ENCODE data around the gene TMEM171.

TMEM171 gene

DNA sequence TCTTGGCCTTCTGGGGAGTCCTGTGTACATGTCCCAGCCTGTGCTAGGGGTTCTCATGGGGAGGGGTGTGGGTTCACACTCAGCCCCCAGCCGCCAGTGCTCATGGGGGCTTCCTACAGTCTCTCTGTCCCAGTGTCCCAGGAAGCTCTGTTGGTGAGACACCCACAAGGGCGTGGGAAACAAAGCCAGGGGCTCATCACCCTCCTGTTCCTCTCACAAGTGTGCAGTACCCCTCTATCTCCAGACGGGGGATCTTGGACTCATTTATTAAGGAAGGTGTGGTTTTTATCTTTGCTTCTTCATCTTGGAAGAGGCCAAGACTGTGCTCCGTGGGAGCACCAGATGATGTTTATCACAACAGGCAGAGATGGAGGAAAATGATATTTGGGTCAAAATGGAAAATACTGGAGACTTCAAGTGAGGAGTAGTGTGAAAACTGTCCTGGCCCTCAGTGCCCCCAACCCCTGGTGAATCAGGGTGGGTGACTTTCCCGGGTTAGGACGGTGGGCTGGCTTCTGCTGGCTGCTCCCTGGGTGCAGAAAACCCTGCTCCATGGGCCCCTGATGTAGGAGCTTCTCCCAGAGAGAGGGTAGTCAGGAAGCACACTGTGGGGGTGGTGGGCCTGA is 15.2 kb downstream of the TMEM171 start:
- no peak for DNase-seq (ENCODE audit: low read depth)
- TF ChIP-seq, protein P1, sequence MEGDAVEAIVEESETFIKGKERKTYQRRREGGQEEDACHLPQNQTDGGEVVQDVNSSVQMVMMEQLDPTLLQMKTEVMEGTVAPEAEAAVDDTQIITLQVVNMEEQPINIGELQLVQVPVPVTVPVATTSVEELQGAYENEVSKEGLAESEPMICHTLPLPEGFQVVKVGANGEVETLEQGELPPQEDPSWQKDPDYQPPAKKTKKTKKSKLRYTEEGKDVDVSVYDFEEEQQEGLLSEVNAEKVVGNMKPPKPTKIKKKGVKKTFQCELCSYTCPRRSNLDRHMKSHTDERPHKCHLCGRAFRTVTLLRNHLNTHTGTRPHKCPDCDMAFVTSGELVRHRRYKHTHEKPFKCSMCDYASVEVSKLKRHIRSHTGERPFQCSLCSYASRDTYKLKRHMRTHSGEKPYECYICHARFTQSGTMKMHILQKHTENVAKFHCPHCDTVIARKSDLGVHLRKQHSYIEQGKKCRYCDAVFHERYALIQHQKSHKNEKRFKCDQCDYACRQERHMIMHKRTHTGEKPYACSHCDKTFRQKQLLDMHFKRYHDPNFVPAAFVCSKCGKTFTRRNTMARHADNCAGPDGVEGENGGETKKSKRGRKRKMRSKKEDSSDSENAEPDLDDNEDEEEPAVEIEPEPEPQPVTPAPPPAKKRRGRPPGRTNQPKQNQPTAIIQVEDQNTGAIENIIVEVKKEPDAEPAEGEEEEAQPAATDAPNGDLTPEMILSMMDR (IDR thresholded peaks at IDR 0.05; ENCODE audit: control insufficient read depth, extremely low read depth, insufficient read depth), result 0 out of 2 replicates have a peak, but pooled peaks have one; percentile 13
- no peak overlapping the region for H3K4me3 ChIP-seq (ENCODE audit: low read depth, low read length)

DNA sequence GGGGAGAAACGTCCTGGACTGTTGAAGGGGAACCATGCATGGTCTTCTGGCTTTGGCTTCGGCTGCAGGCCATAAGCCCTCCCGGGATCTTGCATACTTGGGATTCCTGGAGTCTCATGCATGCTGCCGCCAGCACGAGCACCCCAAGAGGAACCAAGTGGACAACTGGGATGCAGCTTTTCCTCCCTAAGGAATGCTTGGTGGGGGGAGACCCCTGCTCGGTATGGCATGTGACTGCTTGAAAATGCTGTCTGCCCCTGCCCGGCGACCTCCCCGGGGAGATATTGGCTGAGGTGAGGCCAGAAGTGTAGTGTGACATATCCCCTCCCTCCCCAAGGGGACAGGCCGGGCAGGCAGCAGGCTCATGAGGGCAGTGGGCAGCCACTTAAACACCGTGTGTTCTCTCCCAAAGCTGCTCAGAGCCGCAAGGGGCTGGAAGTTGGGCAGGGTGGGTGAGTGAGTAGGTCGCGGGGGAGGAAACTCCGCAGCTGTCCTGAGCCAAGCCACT is 15.7 kb downstream of the TMEM171 start:
- TF ChIP-seq, protein P1 (IDR thresholded peaks at IDR 0.05; ENCODE audit: control insufficient read depth, extremely low read depth, insufficient read depth), result no peak
- H3K4me3 ChIP-seq (ENCODE audit: low read depth, low read length), result no peak overlapping the region
- no peak for DNase-seq (ENCODE audit: low read depth)

DNA sequence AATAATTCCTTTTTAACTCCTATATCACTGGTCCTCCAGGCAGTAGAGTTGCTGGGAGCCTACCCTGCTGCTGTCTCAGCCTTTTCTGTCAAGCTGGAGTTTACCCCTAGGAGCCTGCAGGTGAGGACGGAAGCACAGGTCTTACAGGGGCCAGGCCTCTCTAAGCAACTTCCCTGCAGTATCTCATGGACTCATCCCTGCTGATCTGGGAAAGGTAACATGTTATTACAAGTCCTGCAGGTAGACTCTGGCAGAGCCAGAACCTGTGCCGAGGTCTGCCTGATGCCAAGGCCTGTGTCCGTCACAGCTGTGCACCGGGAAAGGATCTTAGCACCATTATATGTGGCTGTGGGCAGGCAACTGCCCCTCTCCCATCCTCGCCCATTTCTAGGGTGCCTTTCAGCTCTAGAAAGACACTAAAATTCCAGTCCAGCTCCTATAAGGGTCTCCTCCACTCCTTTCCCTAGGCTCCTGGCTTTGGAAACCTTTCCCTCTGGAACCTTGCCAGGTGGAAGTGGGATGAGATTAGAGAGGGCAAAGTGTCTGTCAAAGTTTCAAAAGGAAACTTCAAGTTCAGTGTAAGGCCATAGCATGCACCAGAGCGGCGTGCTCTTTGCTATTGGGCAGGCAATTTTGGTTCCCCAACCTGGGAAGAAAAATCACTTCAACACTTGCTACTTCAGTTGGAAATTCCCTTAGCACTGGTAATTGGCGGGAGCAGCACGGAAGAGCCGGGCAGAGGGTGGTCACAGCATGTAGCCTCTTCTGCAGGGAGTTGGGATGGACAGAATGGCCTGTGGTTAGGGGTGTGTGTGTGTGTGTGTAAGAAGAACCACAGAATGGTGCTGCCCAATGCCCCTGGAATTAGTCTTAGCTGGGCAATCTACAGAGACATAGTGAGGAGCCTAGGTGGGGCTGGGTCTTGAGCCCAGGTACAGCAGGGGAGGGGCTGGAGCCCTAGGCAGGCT is 17.5 kb downstream of the TMEM171 start:
- no peak for DNase-seq (ENCODE audit: low read depth)
- H3K4me3 ChIP-seq (ENCODE audit: low read depth, low read length), result no peak overlapping the region
- TF ChIP-seq, protein P1 (IDR thresholded peaks at IDR 0.05; ENCODE audit: control insufficient read depth, extremely low read depth, insufficient read depth), result no peak

DNA sequence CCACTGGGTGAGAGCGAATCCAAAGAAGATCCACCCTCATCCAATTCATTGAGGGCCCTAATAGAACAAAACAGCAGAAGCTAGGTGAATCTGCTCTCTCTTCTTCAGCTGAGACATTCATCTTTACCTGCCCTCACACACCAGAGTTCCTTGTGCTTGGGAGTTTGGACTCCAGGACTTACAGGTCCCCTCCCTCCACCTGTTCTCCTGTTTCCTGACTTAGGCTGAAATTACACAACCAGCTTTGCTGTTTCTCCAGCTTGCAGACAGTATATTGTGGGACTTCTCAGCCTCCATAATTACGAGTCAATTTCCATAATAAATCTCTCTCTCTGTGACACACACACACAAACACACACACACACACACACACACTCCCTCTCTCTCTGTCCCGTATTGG is 19.1 kb downstream of the TMEM171 start:
- no peak for DNase-seq (ENCODE audit: low read depth)
- TF ChIP-seq, protein P1 (IDR thresholded peaks at IDR 0.05; ENCODE audit: control insufficient read depth, extremely low read depth, insufficient read depth), result no peak
- H3K4me3 ChIP-seq (ENCODE audit: low read depth, low read length), result no peak overlapping the region

DNA sequence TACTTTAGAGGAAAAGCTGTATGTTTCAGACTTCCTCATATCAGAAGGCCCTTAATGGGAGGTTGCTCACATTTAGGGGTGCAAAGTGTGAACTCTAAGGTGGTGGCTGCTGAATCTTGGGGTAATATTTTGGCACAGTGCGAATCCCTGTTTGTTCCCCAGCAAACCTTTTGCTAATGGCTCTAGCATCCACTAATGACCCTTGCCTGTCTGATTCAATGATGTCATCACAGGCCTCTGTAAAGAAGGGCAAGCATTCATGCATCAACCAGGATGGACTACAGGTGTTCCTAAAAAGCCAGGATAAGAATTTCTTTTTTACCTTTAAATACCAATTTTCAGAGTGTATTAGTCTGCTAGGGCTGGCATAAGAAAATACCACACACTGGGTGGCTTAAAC is 20.4 kb downstream of the TMEM171 start:
- no peak overlapping the region for H3K4me3 ChIP-seq (ENCODE audit: low read depth, low read length)
- TF ChIP-seq, protein P1 (IDR thresholded peaks at IDR 0.05; ENCODE audit: control insufficient read depth, extremely low read depth, insufficient read depth), result no peak
- no peak for DNase-seq (ENCODE audit: low read depth)

DNA sequence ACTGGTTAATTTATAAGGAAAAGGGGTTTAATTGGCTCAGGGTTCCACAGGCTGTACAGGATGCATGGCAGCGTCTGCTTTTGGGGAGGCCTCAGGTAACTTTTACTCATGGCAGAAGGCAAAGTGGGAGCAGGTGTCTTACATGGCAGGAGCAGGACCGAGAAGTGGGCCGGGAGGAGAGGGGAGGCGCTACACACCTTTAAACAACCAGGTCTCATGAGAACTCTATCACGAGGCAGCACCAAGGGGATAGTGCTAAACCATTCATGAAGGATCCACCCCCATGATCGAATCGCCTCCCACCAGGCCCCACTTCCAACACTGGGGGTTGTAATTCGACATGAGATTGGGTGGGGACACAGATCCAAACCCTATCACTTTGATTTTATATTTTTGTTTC is 21.7 kb downstream of the TMEM171 start:
- no peak overlapping the region for H3K4me3 ChIP-seq (ENCODE audit: low read depth, low read length)
- no peak for DNase-seq (ENCODE audit: low read depth)
- TF ChIP-seq, protein P1 (IDR thresholded peaks at IDR 0.05; ENCODE audit: control insufficient read depth, extremely low read depth, insufficient read depth), result no peak

Data from LNCaP clone FGC (cell line).